GM19452 (cell line): Measurements from ENCODE around the gene TUBE1.

Source experiments
- ATAC-seq: cut with Tn5 transposase; IDR thresholded peaks from one replicate; pipeline ENCODE4 v1.9.1; 2021; ENCODE audit not compliant: unreplicated experiment

Gene TUBE1

DNA sequence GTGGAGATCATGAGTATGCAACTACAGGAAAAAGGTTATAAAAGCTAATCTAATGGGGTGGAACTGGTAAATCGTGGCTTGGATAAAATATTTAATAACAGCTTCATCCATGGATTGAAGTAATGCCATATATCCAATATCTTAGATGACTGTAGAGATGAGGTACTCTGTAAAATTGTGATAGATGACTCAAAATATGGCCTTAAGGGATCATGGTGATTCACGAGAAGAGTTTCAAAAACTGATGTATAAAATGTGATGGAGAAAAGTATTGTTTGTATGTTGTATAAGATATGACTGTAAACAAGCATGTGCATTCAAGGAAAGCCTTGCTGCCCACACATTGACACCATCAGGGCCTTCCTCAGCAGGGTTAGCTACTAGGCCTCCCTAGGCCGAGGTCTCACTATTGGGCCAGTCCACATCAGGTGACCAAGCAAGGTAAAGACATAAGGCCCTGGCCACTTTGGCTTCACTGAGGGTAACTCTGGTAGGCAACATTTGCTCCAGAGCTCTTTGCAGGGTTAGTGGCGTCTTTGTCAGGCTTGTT, 51.1 kb downstream of the TUBE1 start:
- ATAC-seq = no peak

DNA sequence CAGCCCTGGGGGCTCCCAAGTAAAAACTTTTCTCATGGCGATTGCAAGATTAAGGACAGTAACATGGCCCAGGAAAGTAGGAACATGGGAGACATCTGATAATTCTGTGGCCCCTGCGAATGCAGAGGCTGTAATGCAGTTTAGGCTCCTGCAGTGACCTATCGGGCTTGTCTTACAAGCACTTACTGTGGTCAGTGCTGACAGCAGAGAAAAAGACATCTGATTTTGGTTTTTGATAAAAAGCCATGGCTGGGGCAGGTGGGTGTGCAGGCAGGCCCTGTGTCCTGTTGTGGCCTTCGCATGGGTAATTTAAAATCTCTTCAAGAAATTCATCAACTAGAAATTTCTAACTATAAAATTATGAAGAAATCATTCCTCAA, 52.7 kb downstream of the TUBE1 start:
- ATAC-seq = no peak

GRCh38 chr6:112033791-112034615, 53.3 kb downstream of the TUBE1 start:
- no peak for ATAC-seq

- ATAC-seq = no peak
Observed at GRCh38 chr6:112032728-112033127, 54.6 kb downstream of the TUBE1 start.

- ATAC-seq = no peak
Observed at GRCh38 chr6:112031960-112032359, 55.3 kb downstream of the TUBE1 start.

DNA sequence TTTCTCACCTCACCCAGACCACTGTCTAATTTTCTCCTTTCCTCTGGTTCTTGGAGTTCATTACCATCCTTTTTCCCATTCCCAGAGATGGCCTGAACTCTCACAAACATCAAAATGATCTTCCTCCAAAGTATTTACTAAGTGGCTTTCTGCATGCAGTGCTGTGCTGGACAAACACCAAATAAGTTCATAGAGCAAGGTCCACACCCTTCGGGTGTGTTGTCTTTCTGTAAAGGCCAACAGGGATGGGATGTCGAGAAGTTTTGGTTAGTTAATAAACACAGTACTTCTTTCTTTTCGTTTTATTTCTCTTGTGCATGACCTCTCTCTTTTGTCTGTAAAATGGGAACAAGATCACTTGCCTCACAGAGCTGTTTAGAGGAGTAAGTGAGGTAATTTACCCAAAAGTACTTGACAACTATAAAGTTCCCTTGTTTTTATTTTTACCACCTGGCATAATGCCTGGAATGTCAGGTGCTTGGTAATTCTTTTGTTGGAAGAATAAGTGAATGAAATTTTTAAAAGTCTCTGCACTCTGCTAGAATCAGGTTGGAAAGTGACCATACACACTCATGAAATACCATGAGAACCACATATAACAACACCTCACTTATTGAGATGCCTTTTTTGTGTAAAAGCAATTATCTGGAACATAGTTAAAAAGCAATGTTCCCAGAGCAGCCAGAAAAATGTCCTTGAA, 56.2 kb downstream of the TUBE1 start:
- ATAC-seq = no peak

GRCh38 chr6:112030206-112030960, 56.9 kb downstream of the TUBE1 start:
- ATAC-seq = no peak

- peak; percentile 54 for ATAC-seq
Observed at GRCh38 chr6:112029045-112029822, 58.0 kb downstream of the TUBE1 start.

DNA sequence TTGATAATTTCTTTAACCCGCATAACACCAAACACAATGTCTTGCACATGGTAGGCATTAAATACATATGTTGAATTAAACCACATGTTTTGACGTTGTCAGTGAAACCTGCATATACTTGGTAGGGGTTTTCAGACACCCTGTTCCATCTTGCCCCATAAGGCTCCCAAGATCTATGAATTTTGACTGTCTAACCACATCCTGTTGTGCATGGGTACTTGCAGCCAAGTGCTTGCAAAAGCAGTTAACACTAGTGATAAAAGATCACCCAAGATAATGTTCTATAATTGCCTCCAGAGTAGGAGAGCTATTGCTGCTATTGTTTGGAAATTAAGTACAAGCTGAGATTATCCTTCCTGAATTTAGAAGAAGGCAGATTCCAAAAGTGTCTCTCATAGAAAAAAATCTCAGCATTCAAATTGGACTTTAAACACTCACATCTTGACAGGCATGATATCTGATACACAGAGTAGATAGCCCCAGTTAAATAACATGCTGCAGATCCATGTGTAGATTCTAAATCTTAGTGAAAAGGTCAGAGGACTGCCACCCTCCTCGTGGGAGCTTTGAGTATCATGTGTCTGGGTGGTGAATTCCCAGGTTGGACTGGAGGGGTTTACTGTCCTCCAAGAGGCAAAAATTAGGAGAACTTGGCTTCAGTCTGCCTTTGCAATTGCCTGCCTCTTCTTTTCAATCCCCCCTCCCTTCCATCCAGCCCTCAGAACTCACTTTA, 59.2 kb downstream of the TUBE1 start:
- ATAC-seq = peak; percentile 78

GRCh38 chr6:112026933-112027332, 60.3 kb downstream of the TUBE1 start:
- ATAC-seq = no peak

GRCh38 chr6:112024464-112024863, 62.8 kb downstream of the TUBE1 start:
- no peak for ATAC-seq

DNA sequence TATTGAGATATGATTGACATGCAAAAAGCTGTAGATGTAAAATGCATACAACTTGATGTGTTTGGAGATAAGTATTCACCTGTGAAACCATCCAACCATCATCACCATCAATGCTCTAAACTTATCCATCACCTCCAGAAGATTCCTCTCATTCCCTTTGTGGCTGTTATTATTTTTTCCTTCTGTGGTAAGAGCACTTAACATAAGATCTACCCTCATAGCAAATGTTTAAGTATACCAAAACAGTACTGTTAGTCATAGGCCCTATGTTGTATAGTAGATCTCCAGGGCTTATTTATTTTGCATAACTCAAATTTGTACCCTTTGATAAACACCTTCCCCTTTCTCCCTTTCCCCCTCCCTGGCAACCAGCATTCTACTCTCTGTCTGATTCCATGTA, 64.5 kb downstream of the TUBE1 start:
- ATAC-seq = no peak

DNA sequence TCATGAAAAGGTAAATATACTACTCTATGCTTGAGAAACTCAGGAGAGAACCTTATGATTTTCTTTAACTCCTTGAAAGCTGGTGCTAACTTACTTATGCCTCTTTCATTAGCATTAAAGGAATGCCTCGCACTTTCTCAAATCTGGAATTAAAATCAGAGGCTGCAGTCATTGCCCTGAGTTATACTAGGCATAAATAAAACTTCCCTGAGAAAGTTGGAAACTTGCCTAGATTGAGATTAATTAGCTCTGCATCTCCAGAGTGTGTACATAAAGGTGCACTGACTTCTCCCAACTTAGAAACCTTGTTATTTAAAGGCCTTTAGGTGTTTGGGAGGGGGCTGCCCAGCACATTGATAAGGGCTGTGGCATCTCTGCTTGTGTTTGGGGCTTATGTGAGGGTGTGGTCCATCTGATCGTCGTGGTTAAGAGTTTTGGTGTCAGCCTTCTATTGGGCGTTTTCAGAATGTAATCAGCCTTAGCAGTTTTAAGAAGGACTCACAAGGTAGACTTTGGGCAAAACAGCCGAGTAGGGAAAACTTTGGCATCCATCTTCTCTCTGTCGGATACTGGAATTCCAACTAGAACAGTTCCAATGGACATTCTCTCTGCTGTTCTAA, 65.5 kb downstream of the TUBE1 start:
- ATAC-seq = no peak
